ENCODE measurements around the gene KIF1A. TPM values are rescaled to one million over a fixed set of nuclear protein-coding genes. Genes with fewer than 3 reads are reported as not detected.
"Not testable (repeated sequence)": the region's sequence is repeated elsewhere in the genome, so short reads cannot be mapped to it uniquely, and the experiment has no call there.

The KIF1A gene
- total and polyA plus RNA-seq, 2 experiments from 2014 or later, result 16.1 to 16.5 TPM

DNA sequence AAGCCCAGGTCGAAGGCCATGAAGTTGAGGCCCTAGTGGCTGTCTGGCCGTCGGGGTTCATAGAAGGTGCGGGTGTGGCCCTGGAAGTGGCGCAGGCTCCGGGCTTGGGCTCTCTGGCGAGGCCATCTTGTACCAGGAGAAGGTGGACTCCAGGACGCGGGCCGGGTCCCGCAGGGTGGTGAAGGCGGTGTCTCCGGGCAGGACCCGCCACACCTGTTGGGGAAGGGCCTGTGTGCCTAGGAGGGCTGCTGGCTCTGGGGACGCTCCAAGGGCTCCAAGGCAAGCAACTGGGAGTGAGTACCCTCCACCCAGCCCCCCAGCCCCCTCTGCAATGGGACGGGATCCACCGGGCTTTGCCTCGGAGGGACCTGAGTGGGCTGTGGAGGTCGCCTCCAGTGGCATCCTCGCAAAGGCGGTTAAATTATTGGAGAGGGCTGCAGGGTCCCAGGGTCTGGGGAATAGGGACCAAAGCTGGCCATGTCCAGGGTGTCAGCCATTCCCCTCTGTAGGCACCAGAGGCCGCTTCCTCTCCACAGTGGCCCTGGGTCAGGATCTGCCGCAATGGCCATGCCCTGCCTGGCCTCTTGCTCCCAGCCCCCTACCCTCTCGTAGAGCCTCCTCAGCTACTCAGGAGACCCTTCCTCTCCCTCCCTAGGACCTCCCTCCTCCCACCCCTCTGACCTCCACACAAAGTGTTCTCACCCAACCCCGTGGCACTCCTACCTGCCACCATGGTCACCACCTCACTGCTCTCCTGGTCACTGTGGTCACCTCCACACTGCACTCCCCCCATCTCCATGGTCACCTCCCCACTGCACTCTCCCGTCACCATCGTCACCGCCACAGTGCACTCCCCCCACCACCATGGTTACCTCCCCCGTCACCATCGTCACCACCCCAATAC is 118.0 kb downstream of the KIF1A start:
- Histone ChIP-seq H4K20me1 (ENCODE audit: insufficient read depth, poor library complexity, severe bottlenecking) (no peaks in the 10 kb centered on the region), H3K4me2 (no peak overlapping the region), H3K36me3 (replicated peaks; ENCODE audit: insufficient read depth, low read depth) (no peaks in the 10 kb centered on the region), H3K27ac (no peak overlapping the region), H3K79me2 (no peaks in the 10 kb centered on the region), H3K9me2 (replicated peaks; ENCODE audit: insufficient read depth) (no peaks in the 10 kb centered on the region), H2AFZ (no peak overlapping the region), H3K27me3 (peaks cover 6% of the 10 kb centered on the region), H3K9me3 (ENCODE audit: low read depth) (no peaks in the 10 kb centered on the region), H3K4me1 (ENCODE audit: insufficient read depth) (no peaks in the 10 kb centered on the region), H3K4me3 (no peak overlapping the region)
- no peak for DNase-seq (ENCODE audit: low spot score)
- WGBS (ENCODE audit: low lambda C conversion rate, missing lambda C conversion rate), result 95% methylated on average over 26 of the region's 30 CpGs
- TF ChIP-seq, protein P1, sequence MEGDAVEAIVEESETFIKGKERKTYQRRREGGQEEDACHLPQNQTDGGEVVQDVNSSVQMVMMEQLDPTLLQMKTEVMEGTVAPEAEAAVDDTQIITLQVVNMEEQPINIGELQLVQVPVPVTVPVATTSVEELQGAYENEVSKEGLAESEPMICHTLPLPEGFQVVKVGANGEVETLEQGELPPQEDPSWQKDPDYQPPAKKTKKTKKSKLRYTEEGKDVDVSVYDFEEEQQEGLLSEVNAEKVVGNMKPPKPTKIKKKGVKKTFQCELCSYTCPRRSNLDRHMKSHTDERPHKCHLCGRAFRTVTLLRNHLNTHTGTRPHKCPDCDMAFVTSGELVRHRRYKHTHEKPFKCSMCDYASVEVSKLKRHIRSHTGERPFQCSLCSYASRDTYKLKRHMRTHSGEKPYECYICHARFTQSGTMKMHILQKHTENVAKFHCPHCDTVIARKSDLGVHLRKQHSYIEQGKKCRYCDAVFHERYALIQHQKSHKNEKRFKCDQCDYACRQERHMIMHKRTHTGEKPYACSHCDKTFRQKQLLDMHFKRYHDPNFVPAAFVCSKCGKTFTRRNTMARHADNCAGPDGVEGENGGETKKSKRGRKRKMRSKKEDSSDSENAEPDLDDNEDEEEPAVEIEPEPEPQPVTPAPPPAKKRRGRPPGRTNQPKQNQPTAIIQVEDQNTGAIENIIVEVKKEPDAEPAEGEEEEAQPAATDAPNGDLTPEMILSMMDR (IDR thresholded peaks at IDR 0.05; ENCODE audit: poor library complexity), result no peak
- no peak for TF ChIP-seq EZH2 (IDR thresholded peaks at IDR 0.05; ENCODE audit: borderline replicate concordance)
- TF ChIP-seq EZH2phosphoT487 (IDR thresholded peaks at IDR 0.05; ENCODE audit: low read depth, severe bottlenecking, unreplicated experiment), result no peak

DNA sequence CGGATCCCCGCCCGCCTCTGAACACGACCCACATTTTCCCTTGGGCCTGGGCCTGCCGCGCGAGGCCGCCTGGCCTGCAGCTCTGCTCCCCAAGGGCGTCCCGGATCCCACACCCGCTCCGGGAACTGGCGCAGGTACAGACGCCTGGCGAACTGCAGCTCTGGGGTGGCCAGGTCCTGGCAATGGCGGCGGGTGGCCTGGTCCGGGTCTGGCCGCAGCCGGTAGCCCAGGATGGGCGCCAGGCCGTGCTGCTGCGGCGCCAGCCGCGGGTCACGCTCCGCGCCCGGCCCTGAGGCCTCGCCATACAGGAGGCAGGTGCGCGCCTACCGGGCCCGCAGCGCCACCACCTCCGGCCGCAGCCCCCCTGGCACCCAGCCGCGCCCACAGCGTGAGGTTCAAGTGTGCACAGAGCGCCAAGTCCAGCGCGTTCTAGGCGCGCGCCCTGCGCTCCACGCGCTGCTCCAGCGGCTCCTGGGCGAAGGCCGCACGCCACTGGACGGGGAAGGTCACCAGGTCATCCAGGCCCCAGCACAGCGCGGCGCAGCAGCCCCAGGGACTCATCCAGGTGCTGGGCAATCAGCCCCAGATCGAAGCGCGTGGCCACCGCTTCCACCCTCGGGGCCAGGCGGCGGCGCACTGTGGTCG is 118.8 kb downstream of the KIF1A start:
- H3K9me2 ChIP-seq (replicated peaks; ENCODE audit: insufficient read depth), result no peaks in the 10 kb centered on the region
- H3K4me3 ChIP-seq, result no peak overlapping the region
- TF ChIP-seq EZH2phosphoT487 (IDR thresholded peaks at IDR 0.05; ENCODE audit: low read depth, severe bottlenecking, unreplicated experiment) (no peak), EZH2 (IDR thresholded peaks at IDR 0.05; ENCODE audit: borderline replicate concordance) (no peak)
- TF ChIP-seq, protein P1 (IDR thresholded peaks at IDR 0.05; ENCODE audit: poor library complexity), result no peak
- no peaks in the 10 kb centered on the region for H4K20me1 ChIP-seq (ENCODE audit: insufficient read depth, poor library complexity, severe bottlenecking)
- 98% methylated on average over 61 of the region's 67 CpGs for WGBS (ENCODE audit: low lambda C conversion rate, missing lambda C conversion rate)
- no peak overlapping the region for H2AFZ ChIP-seq
- H3K27ac ChIP-seq, result no peak overlapping the region
- no peaks in the 10 kb centered on the region for H3K36me3 ChIP-seq (replicated peaks; ENCODE audit: insufficient read depth, low read depth)
- no peak for DNase-seq (ENCODE audit: low spot score)
- no peaks in the 10 kb centered on the region for H3K79me2 ChIP-seq
- H3K4me2 ChIP-seq, result no peak overlapping the region
- H3K4me1 ChIP-seq (ENCODE audit: insufficient read depth), result no peaks in the 10 kb centered on the region
- H3K9me3 ChIP-seq (ENCODE audit: low read depth), result no peaks in the 10 kb centered on the region
- peaks cover 6% of the 10 kb centered on the region for H3K27me3 ChIP-seq

DNA sequence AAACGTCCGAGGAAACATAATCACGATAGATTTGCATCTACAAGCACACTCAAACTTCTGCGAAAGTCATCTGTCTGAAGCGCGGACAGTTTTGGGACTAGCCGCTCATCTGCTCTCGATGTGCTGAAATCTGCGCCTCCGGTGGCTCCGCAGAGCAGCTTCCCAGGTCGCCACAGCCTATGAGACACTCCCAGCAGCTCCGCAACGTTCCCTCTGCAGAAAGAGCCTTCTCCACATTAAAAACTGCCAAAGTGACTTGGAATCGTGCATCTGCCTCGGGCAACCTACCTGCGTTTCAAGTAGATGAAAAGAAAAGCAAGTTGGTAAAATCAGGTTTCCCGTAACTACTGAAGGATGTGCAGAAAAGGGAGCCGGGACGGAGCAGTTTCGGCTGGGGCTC is 119.4 kb downstream of the KIF1A start:
- H3K36me3 ChIP-seq (replicated peaks; ENCODE audit: insufficient read depth, low read depth); H4K20me1 ChIP-seq (ENCODE audit: insufficient read depth, poor library complexity, severe bottlenecking); H3K4me1 ChIP-seq (ENCODE audit: insufficient read depth); DNase-seq (ENCODE audit: low spot score); H3K4me3 ChIP-seq; H3K27ac ChIP-seq; H2AFZ ChIP-seq; H3K27me3 ChIP-seq; H3K4me2 ChIP-seq; H3K79me2 ChIP-seq; H3K9me2 ChIP-seq (replicated peaks; ENCODE audit: insufficient read depth); H3K9me3 ChIP-seq (ENCODE audit: low read depth): not testable (repeated sequence)
- 77% methylated on average over 18 of the region's 21 CpGs for WGBS (ENCODE audit: low lambda C conversion rate, missing lambda C conversion rate)

DNA sequence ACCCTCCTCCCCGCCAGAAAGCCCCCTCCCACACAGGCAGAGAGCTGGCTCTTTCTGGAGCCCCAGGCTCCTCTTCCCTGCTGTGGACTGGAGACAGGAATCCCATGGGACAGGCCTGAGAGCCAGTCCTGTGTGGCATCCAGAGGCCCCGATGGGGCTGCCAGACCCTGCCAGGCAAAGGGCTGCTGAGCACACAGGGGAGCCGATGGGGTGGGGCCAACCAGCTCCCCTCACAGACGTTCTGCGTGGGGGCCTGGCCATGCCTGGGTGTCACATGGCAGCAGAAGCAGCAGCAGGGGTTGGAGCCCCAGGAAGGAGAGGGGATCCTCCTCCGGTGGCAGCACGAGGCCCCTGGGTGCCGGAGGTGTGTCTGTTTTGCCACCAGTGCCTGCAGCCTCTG is 120.2 kb downstream of the KIF1A start:
- H3K9me2 ChIP-seq (replicated peaks; ENCODE audit: insufficient read depth); H3K36me3 ChIP-seq (replicated peaks; ENCODE audit: insufficient read depth, low read depth); H3K4me1 ChIP-seq (ENCODE audit: insufficient read depth); DNase-seq (ENCODE audit: low spot score); H3K79me2 ChIP-seq; H3K4me3 ChIP-seq; H2AFZ ChIP-seq; H3K9me3 ChIP-seq (ENCODE audit: low read depth); H3K4me2 ChIP-seq; H3K27ac ChIP-seq; H4K20me1 ChIP-seq (ENCODE audit: insufficient read depth, poor library complexity, severe bottlenecking); H3K27me3 ChIP-seq: not testable (repeated sequence)
- 80% methylated on average over 5 of the region's 8 CpGs for WGBS (ENCODE audit: low lambda C conversion rate, missing lambda C conversion rate)

DNA sequence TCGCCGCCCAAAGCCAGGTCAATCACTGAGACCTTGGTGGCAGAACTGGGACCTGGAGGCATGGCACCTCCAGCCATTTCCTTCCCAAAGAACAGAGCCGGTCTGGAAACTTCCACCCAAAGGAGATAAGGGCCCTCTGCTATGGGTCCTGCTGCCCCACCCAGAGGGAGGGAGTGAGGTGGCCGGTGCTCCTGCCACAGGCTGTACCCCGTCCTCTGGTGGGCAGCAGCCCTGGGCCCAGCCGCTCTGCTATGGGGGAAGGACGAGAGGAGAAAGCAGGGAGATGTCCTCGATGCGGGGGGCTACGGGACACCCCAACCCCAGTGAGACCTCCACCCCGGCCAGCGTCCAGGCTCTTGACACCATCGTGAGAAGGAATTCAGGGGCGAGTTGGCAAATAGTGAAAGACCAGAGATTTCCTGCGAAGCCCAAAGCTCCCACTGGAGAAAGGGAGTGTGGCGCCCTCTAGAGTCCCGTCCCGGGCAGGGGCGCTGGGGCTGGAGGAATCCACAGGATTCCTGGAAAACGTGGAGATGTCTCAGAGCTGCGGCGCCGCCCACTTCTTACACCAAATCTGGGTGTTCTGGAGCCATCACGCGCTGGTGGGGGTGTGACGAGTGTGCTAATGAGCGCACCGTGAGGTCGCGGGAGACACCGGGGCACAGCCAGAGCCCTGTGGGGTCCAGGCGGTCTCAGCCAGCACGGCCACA is 121.0 kb downstream of the KIF1A start:
- not testable (repeated sequence) for H3K4me2 ChIP-seq; H3K27ac ChIP-seq; H2AFZ ChIP-seq; H3K27me3 ChIP-seq; H3K4me1 ChIP-seq (ENCODE audit: insufficient read depth); H3K9me2 ChIP-seq (replicated peaks; ENCODE audit: insufficient read depth); H4K20me1 ChIP-seq (ENCODE audit: insufficient read depth, poor library complexity, severe bottlenecking); H3K36me3 ChIP-seq (replicated peaks; ENCODE audit: insufficient read depth, low read depth); DNase-seq (ENCODE audit: low spot score); H3K79me2 ChIP-seq; H3K9me3 ChIP-seq (ENCODE audit: low read depth); H3K4me3 ChIP-seq
- WGBS (ENCODE audit: low lambda C conversion rate, missing lambda C conversion rate), result 77% methylated on average over 8 of the region's 33 CpGs

DNA sequence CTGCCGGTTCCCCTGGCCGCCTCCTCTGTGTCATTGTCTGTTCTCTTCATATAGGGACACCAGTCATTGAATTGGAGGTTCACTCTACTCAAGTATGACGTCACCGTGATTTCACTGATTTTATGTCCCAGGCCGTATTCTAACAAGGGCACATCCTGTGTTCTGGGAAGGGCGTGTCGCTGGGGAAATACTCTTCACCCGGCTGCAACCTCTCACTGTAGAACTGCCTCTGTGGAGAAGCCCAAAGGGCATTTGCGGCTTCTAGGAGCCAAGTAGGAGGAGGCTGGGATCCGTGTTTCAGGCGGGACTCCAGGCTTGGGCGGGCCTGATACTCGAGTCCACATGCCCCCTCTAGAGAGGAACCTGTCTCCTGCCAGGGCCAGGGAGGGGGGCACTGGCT is 123.5 kb downstream of the KIF1A start:
- not testable (repeated sequence) for H3K36me3 ChIP-seq (replicated peaks; ENCODE audit: insufficient read depth, low read depth); H4K20me1 ChIP-seq (ENCODE audit: insufficient read depth, poor library complexity, severe bottlenecking); H3K4me1 ChIP-seq (ENCODE audit: insufficient read depth); DNase-seq (ENCODE audit: low spot score); H3K9me3 ChIP-seq (ENCODE audit: low read depth); H2AFZ ChIP-seq; H3K9me2 ChIP-seq (replicated peaks; ENCODE audit: insufficient read depth); H3K27ac ChIP-seq; H3K79me2 ChIP-seq; H3K27me3 ChIP-seq; H3K4me2 ChIP-seq; H3K4me3 ChIP-seq
- WGBS (ENCODE audit: low lambda C conversion rate, missing lambda C conversion rate), result 88% methylated on average over 5 of the region's 13 CpGs

Data from hepatocyte (in vitro differentiated cells).